ENCODE data around the gene NECAP2.

- no peak for TF ChIP-seq FOXP2 (optimal IDR thresholded peaks at IDR 0.05; ENCODE audit: borderline replicate concordance, extremely low read depth, extremely low read length, insufficient read depth)
- TF ChIP-seq, protein P1, sequence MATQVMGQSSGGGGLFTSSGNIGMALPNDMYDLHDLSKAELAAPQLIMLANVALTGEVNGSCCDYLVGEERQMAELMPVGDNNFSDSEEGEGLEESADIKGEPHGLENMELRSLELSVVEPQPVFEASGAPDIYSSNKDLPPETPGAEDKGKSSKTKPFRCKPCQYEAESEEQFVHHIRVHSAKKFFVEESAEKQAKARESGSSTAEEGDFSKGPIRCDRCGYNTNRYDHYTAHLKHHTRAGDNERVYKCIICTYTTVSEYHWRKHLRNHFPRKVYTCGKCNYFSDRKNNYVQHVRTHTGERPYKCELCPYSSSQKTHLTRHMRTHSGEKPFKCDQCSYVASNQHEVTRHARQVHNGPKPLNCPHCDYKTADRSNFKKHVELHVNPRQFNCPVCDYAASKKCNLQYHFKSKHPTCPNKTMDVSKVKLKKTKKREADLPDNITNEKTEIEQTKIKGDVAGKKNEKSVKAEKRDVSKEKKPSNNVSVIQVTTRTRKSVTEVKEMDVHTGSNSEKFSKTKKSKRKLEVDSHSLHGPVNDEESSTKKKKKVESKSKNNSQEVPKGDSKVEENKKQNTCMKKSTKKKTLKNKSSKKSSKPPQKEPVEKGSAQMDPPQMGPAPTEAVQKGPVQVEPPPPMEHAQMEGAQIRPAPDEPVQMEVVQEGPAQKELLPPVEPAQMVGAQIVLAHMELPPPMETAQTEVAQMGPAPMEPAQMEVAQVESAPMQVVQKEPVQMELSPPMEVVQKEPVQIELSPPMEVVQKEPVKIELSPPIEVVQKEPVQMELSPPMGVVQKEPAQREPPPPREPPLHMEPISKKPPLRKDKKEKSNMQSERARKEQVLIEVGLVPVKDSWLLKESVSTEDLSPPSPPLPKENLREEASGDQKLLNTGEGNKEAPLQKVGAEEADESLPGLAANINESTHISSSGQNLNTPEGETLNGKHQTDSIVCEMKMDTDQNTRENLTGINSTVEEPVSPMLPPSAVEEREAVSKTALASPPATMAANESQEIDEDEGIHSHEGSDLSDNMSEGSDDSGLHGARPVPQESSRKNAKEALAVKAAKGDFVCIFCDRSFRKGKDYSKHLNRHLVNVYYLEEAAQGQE (IDR thresholded peaks at IDR 0.05; ENCODE audit: insufficient read depth in 1 of 2, low read depth in 2 of 2, low read length in 2 of 2): no peak
Observed at GRCh38 chr1:16398371-16398953, 42.1 kb upstream of the NECAP2 start.
